ENCODE results near the gene ZFP82.

GRCh38 chr19:36409841-36410240 is 8.6 kb downstream of the ZFP82 start:
- TF ChIP-seq EP300 (IDR thresholded peaks at IDR 0.05) (no peak), PBX3 (IDR thresholded peaks at IDR 0.05) (no peak), CTCF (IDR thresholded peaks at IDR 0.05) (no peak), FOSB (CRISPR knock-in tag; IDR thresholded peaks at IDR 0.05) (no peak), BHLHE40 (IDR thresholded peaks at IDR 0.05; ENCODE audit: low read depth, low read length) (no peak)
